Measurements from ENCODE around the gene ACAP2. TPM values are rescaled to one million over a fixed set of nuclear protein-coding genes. Genes with fewer than 3 reads are reported as not detected.

The ACAP2 gene
- polyA plus RNA-seq, 2 of the 4 experiments (the other 2 are of a cell fraction): 7.8 to 26.0 TPM

DNA sequence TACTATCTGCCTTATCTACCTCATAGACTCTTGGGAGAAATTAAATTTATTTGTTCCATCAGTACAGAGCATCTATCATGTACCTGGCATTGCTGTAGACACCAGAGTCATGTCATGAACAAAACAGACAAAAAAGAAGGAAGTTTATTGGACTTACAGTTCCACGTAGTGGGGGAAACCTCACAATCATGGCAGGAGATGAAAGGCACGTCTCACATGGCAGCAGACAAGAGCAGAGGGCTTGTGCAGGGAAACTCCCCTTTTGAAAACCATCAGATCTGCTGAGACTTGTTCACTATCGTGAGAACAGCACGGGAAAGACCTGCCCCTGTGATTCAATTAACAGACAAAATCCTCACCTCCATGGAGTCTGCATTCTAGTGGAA lies 25.6 kb upstream of the ACAP2 start:
- TF ChIP-seq TFCP2L1 (CRISPR knock-in tag; IDR thresholded peaks at IDR 0.05) (no peak), SMC3 (IDR thresholded peaks at IDR 0.05) (no peak), CEBPB (IDR thresholded peaks at IDR 0.05) (no peak), MAFK (IDR thresholded peaks at IDR 0.05; ENCODE audit: partially characterized antibody) (no peak), CHD4 (IDR thresholded peaks at IDR 0.05; ENCODE audit: borderline replicate concordance) (no peak), HOXA7 (CRISPR knock-in tag; IDR thresholded peaks at IDR 0.05) (no peak), HDAC2 (IDR thresholded peaks at IDR 0.05) (no peak), MAZ (IDR thresholded peaks at IDR 0.05; ENCODE audit: borderline replicate concordance, low read depth, low read length) (no peak), HEYL (CRISPR knock-in tag; IDR thresholded peaks at IDR 0.05) (no peak), EP300 (IDR thresholded peaks at IDR 0.05) (no peak), ZFP36 (IDR thresholded peaks at IDR 0.05; ENCODE audit: borderline replicate concordance, partially characterized antibody) (no peak), TP53 (CRISPR knock-in tag; IDR thresholded peaks at IDR 0.05) (no peak), PHF8 (IDR thresholded peaks at IDR 0.05; ENCODE audit: borderline replicate concordance, low read depth) (no peak), EHF (CRISPR knock-in tag; IDR thresholded peaks at IDR 0.05) (no peak), CBX8 (IDR thresholded peaks at IDR 0.05) (no peak), RARB (CRISPR knock-in tag; IDR thresholded peaks at IDR 0.05) (no peak)
- TF ChIP-seq, protein P1, sequence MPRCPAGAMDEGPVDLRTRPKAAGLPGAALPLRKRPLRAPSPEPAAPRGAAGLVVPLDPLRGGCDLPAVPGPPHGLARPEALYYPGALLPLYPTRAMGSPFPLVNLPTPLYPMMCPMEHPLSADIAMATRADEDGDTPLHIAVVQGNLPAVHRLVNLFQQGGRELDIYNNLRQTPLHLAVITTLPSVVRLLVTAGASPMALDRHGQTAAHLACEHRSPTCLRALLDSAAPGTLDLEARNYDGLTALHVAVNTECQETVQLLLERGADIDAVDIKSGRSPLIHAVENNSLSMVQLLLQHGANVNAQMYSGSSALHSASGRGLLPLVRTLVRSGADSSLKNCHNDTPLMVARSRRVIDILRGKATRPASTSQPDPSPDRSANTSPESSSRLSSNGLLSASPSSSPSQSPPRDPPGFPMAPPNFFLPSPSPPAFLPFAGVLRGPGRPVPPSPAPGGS (IDR thresholded peaks at IDR 0.05): no peak
- TF ChIP-seq, protein P2, sequence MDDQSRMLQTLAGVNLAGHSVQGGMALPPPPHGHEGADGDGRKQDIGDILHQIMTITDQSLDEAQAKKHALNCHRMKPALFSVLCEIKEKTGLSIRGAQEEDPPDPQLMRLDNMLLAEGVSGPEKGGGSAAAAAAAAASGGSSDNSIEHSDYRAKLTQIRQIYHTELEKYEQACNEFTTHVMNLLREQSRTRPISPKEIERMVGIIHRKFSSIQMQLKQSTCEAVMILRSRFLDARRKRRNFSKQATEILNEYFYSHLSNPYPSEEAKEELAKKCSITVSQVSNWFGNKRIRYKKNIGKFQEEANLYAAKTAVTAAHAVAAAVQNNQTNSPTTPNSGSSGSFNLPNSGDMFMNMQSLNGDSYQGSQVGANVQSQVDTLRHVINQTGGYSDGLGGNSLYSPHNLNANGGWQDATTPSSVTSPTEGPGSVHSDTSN (IDR thresholded peaks at IDR 0.05): no peak
- TF ChIP-seq, protein P3, sequence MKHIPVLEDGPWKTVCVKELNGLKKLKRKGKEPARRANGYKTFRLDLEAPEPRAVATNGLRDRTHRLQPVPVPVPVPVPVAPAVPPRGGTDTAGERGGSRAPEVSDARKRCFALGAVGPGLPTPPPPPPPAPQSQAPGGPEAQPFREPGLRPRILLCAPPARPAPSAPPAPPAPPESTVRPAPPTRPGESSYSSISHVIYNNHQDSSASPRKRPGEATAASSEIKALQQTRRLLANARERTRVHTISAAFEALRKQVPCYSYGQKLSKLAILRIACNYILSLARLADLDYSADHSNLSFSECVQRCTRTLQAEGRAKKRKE (CRISPR knock-in tag; IDR thresholded peaks at IDR 0.05; ENCODE audit: low read depth): no peak
- TF ChIP-seq, protein P4, sequence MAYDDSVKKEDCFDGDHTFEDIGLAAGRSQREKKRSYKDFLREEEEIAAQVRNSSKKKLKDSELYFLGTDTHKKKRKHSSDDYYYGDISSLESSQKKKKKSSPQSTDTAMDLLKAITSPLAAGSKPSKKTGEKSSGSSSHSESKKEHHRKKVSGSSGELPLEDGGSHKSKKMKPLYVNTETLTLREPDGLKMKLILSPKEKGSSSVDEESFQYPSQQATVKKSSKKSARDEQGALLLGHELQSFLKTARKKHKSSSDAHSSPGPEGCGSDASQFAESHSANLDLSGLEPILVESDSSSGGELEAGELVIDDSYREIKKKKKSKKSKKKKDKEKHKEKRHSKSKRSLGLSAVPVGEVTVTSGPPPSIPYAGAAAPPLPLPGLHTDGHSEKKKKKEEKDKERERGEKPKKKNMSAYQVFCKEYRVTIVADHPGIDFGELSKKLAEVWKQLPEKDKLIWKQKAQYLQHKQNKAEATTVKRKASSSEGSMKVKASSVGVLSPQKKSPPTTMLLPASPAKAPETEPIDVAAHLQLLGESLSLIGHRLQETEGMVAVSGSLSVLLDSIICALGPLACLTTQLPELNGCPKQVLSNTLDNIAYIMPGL (CRISPR knock-in tag; IDR thresholded peaks at IDR 0.05; ENCODE audit: borderline replicate concordance): no peak

DNA sequence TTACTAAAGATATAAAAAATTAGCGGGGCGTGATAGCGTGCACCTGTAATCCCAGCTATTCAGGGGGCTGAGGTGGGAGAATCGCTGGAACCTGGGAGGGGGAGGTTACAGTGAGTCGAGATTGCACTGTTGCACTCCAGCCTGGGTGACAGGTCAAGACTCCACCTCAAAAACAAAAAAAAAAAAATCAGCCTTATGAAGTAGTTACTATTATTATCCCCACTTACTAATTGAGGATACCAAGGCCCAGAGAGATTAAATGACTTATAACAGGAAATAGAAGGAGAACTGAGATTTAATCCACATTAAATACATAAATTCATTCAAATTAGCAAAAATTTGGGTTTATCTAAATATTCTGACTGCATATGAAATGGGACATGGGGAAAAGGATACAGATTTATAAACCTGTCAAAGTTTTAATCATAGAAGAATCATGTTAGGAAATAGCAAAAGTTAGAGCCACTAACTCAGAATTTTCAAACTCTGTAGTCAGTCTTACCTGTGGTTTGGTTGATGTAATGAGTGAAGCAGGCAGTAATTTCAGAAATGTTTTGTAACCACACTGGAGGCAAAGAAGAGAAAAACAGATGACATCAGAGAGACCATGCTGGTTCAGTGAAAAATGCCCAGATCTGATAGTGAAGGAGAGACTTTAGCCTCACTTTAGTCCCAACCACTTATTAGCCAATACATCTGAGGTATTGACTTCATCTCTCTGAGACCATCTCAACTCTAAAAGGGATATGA lies 25.0 kb upstream of the ACAP2 start:
- no peaks in the 10 kb centered on the region for H3K4me1 ChIP-seq
- H3K9me3 ChIP-seq: no peaks in the 10 kb centered on the region
- no peak overlapping the region for H3K4me2 ChIP-seq
- POLR2A ChIA-PET: no interaction called here
- CTCF ChIA-PET: interaction anchor here (0.9 kb wide), 1 partner anchor 196 kb away, joined by 3 read pairs; the partner anchor contains the start of gene XXYLT1
- 68% methylated on average over 5 of the region's 5 CpGs for WGBS (ENCODE audit: missing lambda C conversion rate)
- DNase-seq (ENCODE audit: low read depth in 1 of 2, low spot score in 1 of 2): no peak
- no peak overlapping the region for H3K27ac ChIP-seq
- no peak for ATAC-seq
- FAIRE-seq: no peak
- no peak overlapping the region for H3K4me3 ChIP-seq
- TF ChIP-seq, protein P3 (CRISPR knock-in tag; IDR thresholded peaks at IDR 0.05; ENCODE audit: low read depth): no peak
- TF ChIP-seq TFCP2L1 (CRISPR knock-in tag; IDR thresholded peaks at IDR 0.05) (no peak), ZFP36 (IDR thresholded peaks at IDR 0.05; ENCODE audit: borderline replicate concordance, partially characterized antibody) (no peak), CEBPB (IDR thresholded peaks at IDR 0.05) (no peak), NFE2L2 (conservative IDR thresholded peaks at IDR 0.05; ENCODE audit: low read length) (no peak), SMC3 (IDR thresholded peaks at IDR 0.05) (no peak)
- TF ChIP-seq, protein P5, sequence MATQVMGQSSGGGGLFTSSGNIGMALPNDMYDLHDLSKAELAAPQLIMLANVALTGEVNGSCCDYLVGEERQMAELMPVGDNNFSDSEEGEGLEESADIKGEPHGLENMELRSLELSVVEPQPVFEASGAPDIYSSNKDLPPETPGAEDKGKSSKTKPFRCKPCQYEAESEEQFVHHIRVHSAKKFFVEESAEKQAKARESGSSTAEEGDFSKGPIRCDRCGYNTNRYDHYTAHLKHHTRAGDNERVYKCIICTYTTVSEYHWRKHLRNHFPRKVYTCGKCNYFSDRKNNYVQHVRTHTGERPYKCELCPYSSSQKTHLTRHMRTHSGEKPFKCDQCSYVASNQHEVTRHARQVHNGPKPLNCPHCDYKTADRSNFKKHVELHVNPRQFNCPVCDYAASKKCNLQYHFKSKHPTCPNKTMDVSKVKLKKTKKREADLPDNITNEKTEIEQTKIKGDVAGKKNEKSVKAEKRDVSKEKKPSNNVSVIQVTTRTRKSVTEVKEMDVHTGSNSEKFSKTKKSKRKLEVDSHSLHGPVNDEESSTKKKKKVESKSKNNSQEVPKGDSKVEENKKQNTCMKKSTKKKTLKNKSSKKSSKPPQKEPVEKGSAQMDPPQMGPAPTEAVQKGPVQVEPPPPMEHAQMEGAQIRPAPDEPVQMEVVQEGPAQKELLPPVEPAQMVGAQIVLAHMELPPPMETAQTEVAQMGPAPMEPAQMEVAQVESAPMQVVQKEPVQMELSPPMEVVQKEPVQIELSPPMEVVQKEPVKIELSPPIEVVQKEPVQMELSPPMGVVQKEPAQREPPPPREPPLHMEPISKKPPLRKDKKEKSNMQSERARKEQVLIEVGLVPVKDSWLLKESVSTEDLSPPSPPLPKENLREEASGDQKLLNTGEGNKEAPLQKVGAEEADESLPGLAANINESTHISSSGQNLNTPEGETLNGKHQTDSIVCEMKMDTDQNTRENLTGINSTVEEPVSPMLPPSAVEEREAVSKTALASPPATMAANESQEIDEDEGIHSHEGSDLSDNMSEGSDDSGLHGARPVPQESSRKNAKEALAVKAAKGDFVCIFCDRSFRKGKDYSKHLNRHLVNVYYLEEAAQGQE (IDR thresholded peaks at IDR 0.05): no peak
- TF ChIP-seq, protein P6, sequence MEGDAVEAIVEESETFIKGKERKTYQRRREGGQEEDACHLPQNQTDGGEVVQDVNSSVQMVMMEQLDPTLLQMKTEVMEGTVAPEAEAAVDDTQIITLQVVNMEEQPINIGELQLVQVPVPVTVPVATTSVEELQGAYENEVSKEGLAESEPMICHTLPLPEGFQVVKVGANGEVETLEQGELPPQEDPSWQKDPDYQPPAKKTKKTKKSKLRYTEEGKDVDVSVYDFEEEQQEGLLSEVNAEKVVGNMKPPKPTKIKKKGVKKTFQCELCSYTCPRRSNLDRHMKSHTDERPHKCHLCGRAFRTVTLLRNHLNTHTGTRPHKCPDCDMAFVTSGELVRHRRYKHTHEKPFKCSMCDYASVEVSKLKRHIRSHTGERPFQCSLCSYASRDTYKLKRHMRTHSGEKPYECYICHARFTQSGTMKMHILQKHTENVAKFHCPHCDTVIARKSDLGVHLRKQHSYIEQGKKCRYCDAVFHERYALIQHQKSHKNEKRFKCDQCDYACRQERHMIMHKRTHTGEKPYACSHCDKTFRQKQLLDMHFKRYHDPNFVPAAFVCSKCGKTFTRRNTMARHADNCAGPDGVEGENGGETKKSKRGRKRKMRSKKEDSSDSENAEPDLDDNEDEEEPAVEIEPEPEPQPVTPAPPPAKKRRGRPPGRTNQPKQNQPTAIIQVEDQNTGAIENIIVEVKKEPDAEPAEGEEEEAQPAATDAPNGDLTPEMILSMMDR (IDR thresholded peaks at IDR 0.05): no peak

More for the DNA sequence above, 25.6 kb upstream of the ACAP2 start:
- CTCF ChIA-PET: no interaction called here
- Histone ChIP-seq H3K4me2 (no peak overlapping the region), H3K27ac (no peak overlapping the region), H3K4me1 (no peaks in the 10 kb centered on the region), H3K9me3 (no peaks in the 10 kb centered on the region), H3K4me3 (no peak overlapping the region)
- DNase-seq (ENCODE audit: low read depth in 1 of 2, low spot score in 1 of 2) (no peak), FAIRE-seq (no peak), ATAC-seq (no peak)
- whole genome bisulfite sequencing (ENCODE audit: missing lambda C conversion rate): 11% methylated on average over 4 of the region's 4 CpGs
- POLR2A ChIA-PET: no interaction called here

All from A549 (cell line).